Ovary (tissue), 9 donors: ENCODE data around the gene OSBPL6. TPM values are rescaled to one million over a fixed set of nuclear protein-coding genes. Genes with fewer than 3 reads are reported as not detected.

ENCODE experiments used
- DNase-seq, 5 donors: peaks; one replicate each; pipeline ENCODE4 v3.0.0-alpha.2; 2019 to 2020
- H3K27ac ChIP-seq, 2 donors: fragments of 200-600 bp; one replicate each; pipeline versions ENCODE4 v1.5.1 to v1.8.0; 2019 to 2022
- H3K27me3 ChIP-seq: fragments of 200-600 bp; one replicate; pipeline ENCODE4 v1.8.0; 2022
- H3K36me3 ChIP-seq: fragments of 200-600 bp; sonication (generic); one replicate; pipeline ENCODE4 v1.5.1; 2019
- H3K4me1 ChIP-seq: one replicate; pipeline ENCODE4 v1.8.1; 2013; ENCODE audit warnings: mild to moderate bottlenecking, moderate library complexity; ENCODE audit not compliant: insufficient read depth
- H3K4me3 ChIP-seq: fragments of 200-600 bp; sonication (generic); one replicate; pipeline ENCODE4 v1.5.1; 2017
- H3K9me3 ChIP-seq, 2 donors: fragments of 200-600 bp in 1 of 2; sonication (generic) in 1 of 2; one replicate each; pipeline versions ENCODE4 v1.5.1 to v1.8.1; 2013 to 2019; ENCODE audit warnings: mild to moderate bottlenecking in 1 of 2, moderate library complexity in 1 of 2
- EP300 ChIP-seq: sonication (generic); formaldehyde crosslinking; IDR thresholded peaks from one replicate; pipeline ENCODE4 v1.6.1; 2017; ENCODE audit warnings: antibody characterized with exemption
- POLR2A ChIP-seq: fragments of 450-650 bp; IDR thresholded peaks from one replicate; pipeline ENCODE4 v1.6.1; 2017; ENCODE audit warnings: antibody characterized with exemption, mild to moderate bottlenecking, moderate library complexity
- WGBS, 3 donors: extraction: QIAGEN DNeasy Blood & Tissue Kit in 1 of 3; methylation state at CpG; one replicate each; pipeline versions ENCODE4 v1.1.5 to v1.1.7; 2013 to 2017; 5-methylcytosine and 5-hydroxymethylcytosine counted together
- intact Hi-C, 4 donors: fragments of 100-400 bp; cut with DNase I; formaldehyde crosslinking; loops; one replicate each; pipeline versions ENCODE4 v1.11.0 to v1.15.1; 2022 to 2023
- polyA plus RNA-seq, 2 donors: library from polyadenylated mRNA; stranded (reverse); fragments of 200-250 nt in 1 of 2; fragments of 350-450 nt in 1 of 2; fragmentation: Illumina TruSeq in 1 of 2; extraction: RNeasy Lipid Tissue Mini Kit (QIAGEN cat#74804) in 1 of 2; gene quantifications; one replicate each; pipeline ENCODE4 v1.2.3, GENCODE V29; 2013 to 2014
- total RNA-seq, 7 donors: library from RNA; depleted of rRNA in 2 of 7; stranded (reverse); fragments of >200 nt in 2 of 7; fragmentation: NEBNext Ultra II Directional in 3 of 7; extraction: Animal tissue kit (Norgen Biotek cat#: 25700) in 3 of 7; gene quantifications; one replicate each; pipeline versions ENCODE4 v1.1.0 to v1.2.4, GENCODE V29; 2016 to 2023
- TF ChIP-seq, protein P1 (sequence below), 3 donors: fragments of 450-650 bp in 2 of 3; fragments of 200-600 bp in 1 of 3; IDR thresholded peaks; one replicate each; pipeline versions ENCODE4 v1.5.1 to v1.8.0; 2016 to 2022; ENCODE audit warnings: antibody characterized with exemption in 3 of 3, mild to moderate bottlenecking in 1 of 3
- donor health status: DM: no; HTN: no; CAD: no; lungs with moderate emphysema.
- donor health status: DM: no; HTN: no; CAD: no.
- donor health status: Bipolar disorder and iron deficiency.
- donor health status: DM: yes; HTN: yes; CAD: no.
- donor health status: DM: no; HTN: no; CAD: no.
- donor health status: DM: yes; HTN: yes; CAD: no.

The OSBPL6 gene
- total and polyA plus RNA-seq, 9 donors = 0.60 to 7.4 (median 1.7) TPM

DNA sequence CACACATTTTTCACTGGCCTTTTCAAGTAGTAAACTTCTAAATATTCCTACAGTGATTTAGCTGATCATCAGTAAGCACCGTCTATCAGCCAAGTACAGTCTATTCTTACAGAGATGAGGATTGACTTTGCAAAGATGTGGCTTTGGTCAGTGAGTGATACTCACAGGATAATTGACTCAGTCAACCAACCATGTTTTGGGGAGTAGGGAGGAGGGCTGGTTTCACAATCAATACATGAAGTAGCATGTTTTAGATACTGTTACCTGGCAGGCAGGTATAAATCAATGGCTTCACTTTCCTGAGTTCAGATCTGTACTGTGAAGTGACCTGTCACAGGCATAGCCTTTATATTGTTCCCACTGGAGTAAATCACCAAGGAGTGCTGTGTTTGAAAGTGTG is 27.2 kb downstream of the OSBPL6 start:
- Histone ChIP-seq H3K36me3 (no peaks in the 10 kb centered on the region), H3K9me3 (no peaks in the 10 kb centered on the region), H3K27me3 (no peaks in the 10 kb centered on the region), H3K4me3 (no peak overlapping the region), H3K4me1 (no peaks in the 10 kb centered on the region), H3K27ac (no peak overlapping the region)
- 94 to 96% (median 96%) methylated on average over 1 of the region's 1 CpG for WGBS, 3 donors
- intact Hi-C loops = no loop called here
- no peak for DNase-seq
- TF ChIP-seq POLR2A (no peak), EP300 (no peak)
- TF ChIP-seq, protein P1, sequence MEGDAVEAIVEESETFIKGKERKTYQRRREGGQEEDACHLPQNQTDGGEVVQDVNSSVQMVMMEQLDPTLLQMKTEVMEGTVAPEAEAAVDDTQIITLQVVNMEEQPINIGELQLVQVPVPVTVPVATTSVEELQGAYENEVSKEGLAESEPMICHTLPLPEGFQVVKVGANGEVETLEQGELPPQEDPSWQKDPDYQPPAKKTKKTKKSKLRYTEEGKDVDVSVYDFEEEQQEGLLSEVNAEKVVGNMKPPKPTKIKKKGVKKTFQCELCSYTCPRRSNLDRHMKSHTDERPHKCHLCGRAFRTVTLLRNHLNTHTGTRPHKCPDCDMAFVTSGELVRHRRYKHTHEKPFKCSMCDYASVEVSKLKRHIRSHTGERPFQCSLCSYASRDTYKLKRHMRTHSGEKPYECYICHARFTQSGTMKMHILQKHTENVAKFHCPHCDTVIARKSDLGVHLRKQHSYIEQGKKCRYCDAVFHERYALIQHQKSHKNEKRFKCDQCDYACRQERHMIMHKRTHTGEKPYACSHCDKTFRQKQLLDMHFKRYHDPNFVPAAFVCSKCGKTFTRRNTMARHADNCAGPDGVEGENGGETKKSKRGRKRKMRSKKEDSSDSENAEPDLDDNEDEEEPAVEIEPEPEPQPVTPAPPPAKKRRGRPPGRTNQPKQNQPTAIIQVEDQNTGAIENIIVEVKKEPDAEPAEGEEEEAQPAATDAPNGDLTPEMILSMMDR (IDR thresholded peaks at IDR 0.05) = no peak

DNA sequence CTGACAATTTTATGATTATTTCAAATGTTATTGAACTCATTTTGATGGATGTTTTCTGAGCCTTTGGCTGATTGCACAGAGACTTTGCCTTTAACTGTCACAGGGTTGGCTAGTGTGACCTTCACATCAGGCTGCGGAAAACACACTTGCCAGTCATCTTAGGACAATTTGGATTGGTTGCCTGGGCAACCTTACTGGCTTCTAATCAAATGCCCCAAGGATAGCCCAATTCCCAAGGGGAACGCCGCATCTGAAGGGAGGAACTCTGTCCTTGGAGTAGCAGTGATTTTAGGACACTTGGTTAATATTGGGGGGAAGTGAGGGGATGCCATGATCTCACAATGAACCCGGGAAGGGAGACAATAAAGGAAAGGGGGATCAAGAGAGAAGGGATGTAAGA is 29.5 kb downstream of the OSBPL6 start:
- 74 to 84% (median 75%) methylated on average over 4 of the region's 4 CpGs for WGBS, 3 donors
- H3K27me3 ChIP-seq = no peaks in the 10 kb centered on the region
- no peaks in the 10 kb centered on the region for H3K4me1 ChIP-seq
- H3K27ac ChIP-seq = no peak overlapping the region
- intact Hi-C loops = no loop called here
- no peak overlapping the region for H3K4me3 ChIP-seq
- no peak for DNase-seq
- H3K9me3 ChIP-seq = no peaks in the 10 kb centered on the region
- H3K36me3 ChIP-seq = no peaks in the 10 kb centered on the region
- TF ChIP-seq EP300 (no peak), POLR2A (no peak)
- TF ChIP-seq, protein P1 (IDR thresholded peaks at IDR 0.05) = no peak

DNA sequence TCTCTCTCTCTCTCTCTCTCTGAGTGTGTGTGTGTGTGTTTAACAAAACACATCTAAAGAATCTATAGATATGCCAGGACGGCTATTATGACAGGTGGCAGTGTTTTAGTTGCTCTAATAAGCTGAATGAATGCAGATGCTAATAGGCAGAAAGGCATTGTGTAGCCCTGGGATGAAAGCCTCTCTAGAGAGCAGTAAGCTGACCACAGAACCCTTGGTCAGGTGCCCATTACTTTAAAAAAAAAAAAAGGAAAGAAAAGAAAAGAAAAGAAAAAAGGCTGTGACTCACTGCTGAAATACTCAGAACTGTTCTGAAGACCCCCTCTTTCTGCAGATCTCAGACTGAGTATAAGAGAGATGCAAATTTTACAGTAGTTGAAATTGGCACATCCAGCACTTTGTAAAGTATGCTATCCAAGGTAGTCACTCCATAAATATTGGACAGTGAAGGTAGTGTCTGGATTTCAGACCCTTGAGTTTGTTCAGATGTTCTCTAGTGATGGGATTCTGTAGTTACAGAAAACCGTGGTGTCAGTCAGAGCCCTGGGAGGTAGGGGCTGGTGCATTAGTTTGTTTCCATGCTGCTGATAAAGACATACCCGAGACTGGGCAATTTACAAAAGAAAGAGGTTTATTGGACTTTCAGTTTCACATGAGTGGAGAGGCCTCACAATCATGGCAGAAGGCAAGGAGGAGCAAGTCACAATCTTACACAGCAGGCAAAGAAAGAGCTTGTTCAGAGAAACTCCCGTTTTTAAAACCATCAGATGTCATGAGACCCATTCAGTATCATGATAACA is 30.9 kb downstream of the OSBPL6 start:
- intact Hi-C loops = no loop called here
- H3K4me1 ChIP-seq = no peaks in the 10 kb centered on the region
- no peaks in the 10 kb centered on the region for H3K36me3 ChIP-seq
- TF ChIP-seq POLR2A (no peak), EP300 (no peak)
- TF ChIP-seq, protein P1 (IDR thresholded peaks at IDR 0.05) = no peak
- no peaks in the 10 kb centered on the region for H3K9me3 ChIP-seq
- no peak overlapping the region for H3K27ac ChIP-seq
- 61 to 69% (median 66%) methylated on average over 4 of the region's 4 CpGs for WGBS, 3 donors
- no peak overlapping the region for H3K4me3 ChIP-seq
- no peak for DNase-seq
- no peaks in the 10 kb centered on the region for H3K27me3 ChIP-seq

DNA sequence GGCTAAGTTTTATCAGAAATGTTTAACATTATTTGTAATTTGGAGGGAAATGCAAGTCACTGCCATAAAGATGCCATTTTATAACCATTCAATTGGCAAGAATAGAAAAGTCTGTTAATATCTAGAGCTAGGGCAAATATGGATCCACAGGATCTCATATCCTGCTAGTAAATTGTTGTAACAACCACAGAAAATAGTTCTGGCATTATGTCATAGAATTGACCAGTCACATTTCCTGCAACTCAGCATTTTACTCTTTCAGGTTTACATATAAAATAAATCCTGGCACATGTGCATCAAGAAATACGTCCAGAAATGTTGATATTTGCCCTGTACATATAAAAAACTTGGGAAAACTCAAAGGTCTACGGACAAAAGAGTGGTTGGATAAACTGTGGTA is 32.9 kb downstream of the OSBPL6 start:
- Histone ChIP-seq H3K27ac (no peak overlapping the region), H3K27me3 (no peaks in the 10 kb centered on the region), H3K4me3 (no peak overlapping the region), H3K36me3 (no peaks in the 10 kb centered on the region), H3K4me1 (no peaks in the 10 kb centered on the region), H3K9me3 (no peaks in the 10 kb centered on the region)
- 72 to 89% (median 78%) methylated on average over 2 of the region's 2 CpGs for WGBS, 3 donors
- TF ChIP-seq EP300 = no peak
- intact Hi-C loops = no loop called here
- DNase-seq = no peak

DNA sequence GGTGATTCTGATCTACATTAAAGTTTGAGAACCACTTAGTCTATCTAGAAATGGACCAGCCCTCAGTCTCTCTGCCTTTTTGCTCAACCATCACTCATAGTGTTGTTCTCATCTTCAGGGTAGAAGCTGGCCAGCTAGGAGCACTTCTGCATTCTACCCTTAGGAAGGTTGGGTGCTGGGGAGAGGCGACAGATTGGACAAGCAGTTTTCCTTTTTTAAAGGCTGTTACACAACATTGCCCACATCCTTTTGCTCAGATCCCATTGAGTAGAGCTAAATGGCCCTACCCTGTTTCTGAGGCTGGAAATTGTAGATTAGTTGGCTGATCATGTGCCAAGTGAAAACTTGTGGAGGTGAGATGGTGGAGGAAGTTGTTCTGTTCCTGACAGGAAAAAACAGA is 35.6 kb downstream of the OSBPL6 start:
- intact Hi-C loops = no loop called here
- H3K36me3 ChIP-seq = no peaks in the 10 kb centered on the region
- 89 to 96% (median 93%) methylated on average over 1 of the region's 1 CpG for WGBS, 3 donors
- H3K4me1 ChIP-seq = no peaks in the 10 kb centered on the region
- TF ChIP-seq POLR2A (no peak), EP300 (no peak)
- TF ChIP-seq, protein P1 (IDR thresholded peaks at IDR 0.05) = no peak
- no peak overlapping the region for H3K27ac ChIP-seq
- H3K9me3 ChIP-seq = no peaks in the 10 kb centered on the region
- H3K27me3 ChIP-seq = no peaks in the 10 kb centered on the region
- DNase-seq = no peak
- H3K4me3 ChIP-seq = no peak overlapping the region
